ENCODE data around the gene CLEC16A.

DNA sequence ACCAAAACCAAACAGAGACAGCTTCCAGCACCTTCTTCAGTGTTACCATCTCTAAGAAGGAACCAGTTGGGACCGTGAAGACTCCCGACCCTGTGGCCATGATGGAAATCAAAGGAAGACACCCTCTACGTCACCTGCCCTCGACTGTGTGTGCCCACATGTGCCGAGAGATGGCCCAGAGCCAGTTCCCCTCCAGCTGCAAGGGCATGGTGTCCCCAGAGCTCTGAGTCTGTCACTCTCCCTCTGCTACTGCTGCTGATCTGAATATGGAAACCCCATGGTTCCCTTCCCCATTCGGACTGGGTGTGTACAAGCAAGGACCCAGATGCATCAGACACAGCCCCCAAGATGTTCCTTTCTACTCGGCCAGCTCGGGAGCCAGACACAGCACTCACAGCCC lies 235.2 kb downstream of the CLEC16A start:
- TF ChIP-seq EZH2 (IDR thresholded peaks at IDR 0.05; ENCODE audit: borderline replicate concordance, insufficient read depth, low read depth, low read length, poor library complexity, severe bottlenecking), result no peak
- TF ChIP-seq, protein P1, sequence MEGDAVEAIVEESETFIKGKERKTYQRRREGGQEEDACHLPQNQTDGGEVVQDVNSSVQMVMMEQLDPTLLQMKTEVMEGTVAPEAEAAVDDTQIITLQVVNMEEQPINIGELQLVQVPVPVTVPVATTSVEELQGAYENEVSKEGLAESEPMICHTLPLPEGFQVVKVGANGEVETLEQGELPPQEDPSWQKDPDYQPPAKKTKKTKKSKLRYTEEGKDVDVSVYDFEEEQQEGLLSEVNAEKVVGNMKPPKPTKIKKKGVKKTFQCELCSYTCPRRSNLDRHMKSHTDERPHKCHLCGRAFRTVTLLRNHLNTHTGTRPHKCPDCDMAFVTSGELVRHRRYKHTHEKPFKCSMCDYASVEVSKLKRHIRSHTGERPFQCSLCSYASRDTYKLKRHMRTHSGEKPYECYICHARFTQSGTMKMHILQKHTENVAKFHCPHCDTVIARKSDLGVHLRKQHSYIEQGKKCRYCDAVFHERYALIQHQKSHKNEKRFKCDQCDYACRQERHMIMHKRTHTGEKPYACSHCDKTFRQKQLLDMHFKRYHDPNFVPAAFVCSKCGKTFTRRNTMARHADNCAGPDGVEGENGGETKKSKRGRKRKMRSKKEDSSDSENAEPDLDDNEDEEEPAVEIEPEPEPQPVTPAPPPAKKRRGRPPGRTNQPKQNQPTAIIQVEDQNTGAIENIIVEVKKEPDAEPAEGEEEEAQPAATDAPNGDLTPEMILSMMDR (IDR thresholded peaks at IDR 0.05), result no peak
